ENCODE data around the gene ACER2. TPM values are rescaled to one million over a fixed set of nuclear protein-coding genes. Genes with fewer than 3 reads are reported as not detected.

ACER2 gene
- total RNA-seq, 2 donors from 2014 or later, result 3.5 to 5.5 TPM

DNA sequence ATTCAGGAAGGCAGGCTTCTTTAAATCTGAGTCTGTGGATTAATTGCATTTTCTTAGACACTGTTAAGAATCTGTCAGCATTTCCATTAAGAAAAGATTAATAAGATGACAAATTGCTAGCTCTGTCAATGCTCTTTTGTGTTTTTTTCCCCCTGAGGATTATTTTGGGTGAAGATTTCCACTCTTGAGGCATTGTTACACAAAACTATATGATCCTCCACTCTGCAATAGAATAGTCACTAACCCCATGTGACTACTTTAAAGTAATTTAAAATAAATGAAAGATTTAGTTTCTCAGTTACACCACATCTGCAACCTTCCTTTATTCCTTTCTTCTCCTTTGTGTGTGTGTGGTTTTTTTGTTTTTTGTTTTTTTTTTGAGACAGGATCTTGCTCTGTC, 82.0 kb downstream of the ACER2 start:
- H3K4me3 ChIP-seq, result no peak overlapping the region

DNA sequence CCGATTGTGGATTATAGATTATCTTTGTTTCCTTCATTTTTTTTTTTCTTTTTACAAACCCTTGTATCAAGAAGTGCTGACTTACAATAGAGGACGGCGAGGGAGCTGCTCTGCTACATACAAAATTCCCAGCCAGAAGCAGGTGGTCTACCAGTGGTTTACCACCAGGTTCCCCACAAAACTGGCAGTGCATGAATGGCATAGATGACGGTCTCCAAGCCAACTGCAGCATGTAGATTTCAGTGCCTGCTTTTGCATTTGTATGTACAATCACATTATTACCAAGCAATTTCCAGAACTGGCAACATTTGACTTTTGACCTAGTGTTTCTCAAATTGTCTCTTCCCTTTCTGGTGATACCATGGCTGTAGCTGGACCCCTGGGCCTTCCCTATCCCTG, 84.0 kb downstream of the ACER2 start:
- Histone ChIP-seq H3K9me3 (no peaks in the 10 kb centered on the region), H3K27me3 (no peaks in the 10 kb centered on the region), H3K27ac (peak overlapping the region; percentile 43 to 75), H3K4me3 (peak overlapping the region in 1 of 2 donors; percentile 35), H3K4me1 (peaks cover 0 to 17% of the 10 kb centered on the region in 2 donors), H3K36me3 (no peaks in the 10 kb centered on the region)
- TF ChIP-seq, protein P1, sequence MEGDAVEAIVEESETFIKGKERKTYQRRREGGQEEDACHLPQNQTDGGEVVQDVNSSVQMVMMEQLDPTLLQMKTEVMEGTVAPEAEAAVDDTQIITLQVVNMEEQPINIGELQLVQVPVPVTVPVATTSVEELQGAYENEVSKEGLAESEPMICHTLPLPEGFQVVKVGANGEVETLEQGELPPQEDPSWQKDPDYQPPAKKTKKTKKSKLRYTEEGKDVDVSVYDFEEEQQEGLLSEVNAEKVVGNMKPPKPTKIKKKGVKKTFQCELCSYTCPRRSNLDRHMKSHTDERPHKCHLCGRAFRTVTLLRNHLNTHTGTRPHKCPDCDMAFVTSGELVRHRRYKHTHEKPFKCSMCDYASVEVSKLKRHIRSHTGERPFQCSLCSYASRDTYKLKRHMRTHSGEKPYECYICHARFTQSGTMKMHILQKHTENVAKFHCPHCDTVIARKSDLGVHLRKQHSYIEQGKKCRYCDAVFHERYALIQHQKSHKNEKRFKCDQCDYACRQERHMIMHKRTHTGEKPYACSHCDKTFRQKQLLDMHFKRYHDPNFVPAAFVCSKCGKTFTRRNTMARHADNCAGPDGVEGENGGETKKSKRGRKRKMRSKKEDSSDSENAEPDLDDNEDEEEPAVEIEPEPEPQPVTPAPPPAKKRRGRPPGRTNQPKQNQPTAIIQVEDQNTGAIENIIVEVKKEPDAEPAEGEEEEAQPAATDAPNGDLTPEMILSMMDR (IDR thresholded peaks at IDR 0.05), result no peak
- no peak for DNase-seq (ENCODE audit: low spot score)

More for the DNA sequence above, 82.0 kb downstream of the ACER2 start:
- Histone ChIP-seq H3K36me3 (no peaks in the 10 kb centered on the region), H3K27me3 (no peaks in the 10 kb centered on the region), H3K4me1 (peaks cover 0 to 17% of the 10 kb centered on the region in 2 donors), H3K9me3 (no peaks in the 10 kb centered on the region), H3K27ac (no peak overlapping the region)
- TF ChIP-seq, protein P1 (IDR thresholded peaks at IDR 0.05), result no peak
- no peak for DNase-seq (ENCODE audit: low spot score)

DNA sequence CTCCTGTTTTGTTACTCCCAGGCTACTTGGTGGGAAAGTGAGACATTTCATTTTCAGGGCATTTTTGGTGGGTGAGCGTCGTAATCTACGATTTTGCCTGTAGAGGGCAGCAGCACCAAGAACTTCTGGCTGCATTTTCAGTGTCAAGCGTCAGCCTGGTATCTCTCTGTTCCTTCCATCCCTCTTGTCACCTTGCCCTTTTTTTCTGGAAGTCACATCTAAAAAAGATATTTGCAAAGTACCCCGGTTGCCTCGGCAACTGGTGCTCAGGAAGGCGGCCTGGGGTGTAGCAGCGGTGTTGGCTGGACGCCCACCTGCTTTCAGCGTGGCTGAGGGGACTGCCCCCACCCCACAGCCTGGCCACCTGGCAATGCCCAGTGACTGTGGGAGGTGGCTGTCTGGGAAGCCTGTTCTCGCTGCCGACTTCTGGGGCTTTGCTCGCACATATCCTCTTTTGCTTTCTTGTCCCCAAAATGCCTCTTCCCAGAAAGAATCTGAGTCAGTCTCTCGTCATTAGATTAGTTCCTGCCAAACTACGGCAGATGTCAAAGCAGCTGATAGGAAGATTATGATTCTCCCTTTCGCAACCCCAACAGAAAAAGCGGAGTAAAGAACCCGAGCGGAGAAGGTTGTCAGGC, 84.5 kb downstream of the ACER2 start:
- H3K27me3 ChIP-seq, result no peaks in the 10 kb centered on the region
- TF ChIP-seq, protein P1 (IDR thresholded peaks at IDR 0.05), result peak; percentile 36 to 76
- peaks cover 0 to 17% of the 10 kb centered on the region in 2 donors for H3K4me1 ChIP-seq
- no peaks in the 10 kb centered on the region for H3K36me3 ChIP-seq
- peak; percentile 74 for DNase-seq (ENCODE audit: low spot score)
- H3K27ac ChIP-seq, result peak overlapping the region; percentile 43 to 75
- peak overlapping the region; percentile 1 to 35 for H3K4me3 ChIP-seq
- H3K9me3 ChIP-seq, result no peaks in the 10 kb centered on the region

DNA sequence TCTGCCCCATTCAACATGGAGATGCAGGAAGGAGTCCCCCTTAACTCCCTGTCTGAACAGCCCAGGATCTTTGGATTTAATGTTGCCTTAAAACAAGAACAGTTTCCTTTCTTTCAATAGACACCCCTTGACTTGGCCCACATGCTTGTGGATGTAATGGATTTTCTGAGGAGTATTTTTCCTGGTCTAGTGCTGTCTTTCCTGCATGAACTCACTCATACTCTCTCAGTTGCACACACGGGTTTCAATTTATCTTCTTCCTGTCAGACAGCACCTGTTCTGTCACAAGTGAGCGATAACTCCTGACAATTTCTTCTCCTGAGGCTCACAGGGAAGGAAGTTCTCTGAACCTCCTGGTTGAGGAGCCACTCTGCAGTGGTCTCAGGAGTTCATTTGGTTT, 85.1 kb downstream of the ACER2 start:
- peak overlapping the region; percentile 1 to 35 for H3K4me3 ChIP-seq

DNA sequence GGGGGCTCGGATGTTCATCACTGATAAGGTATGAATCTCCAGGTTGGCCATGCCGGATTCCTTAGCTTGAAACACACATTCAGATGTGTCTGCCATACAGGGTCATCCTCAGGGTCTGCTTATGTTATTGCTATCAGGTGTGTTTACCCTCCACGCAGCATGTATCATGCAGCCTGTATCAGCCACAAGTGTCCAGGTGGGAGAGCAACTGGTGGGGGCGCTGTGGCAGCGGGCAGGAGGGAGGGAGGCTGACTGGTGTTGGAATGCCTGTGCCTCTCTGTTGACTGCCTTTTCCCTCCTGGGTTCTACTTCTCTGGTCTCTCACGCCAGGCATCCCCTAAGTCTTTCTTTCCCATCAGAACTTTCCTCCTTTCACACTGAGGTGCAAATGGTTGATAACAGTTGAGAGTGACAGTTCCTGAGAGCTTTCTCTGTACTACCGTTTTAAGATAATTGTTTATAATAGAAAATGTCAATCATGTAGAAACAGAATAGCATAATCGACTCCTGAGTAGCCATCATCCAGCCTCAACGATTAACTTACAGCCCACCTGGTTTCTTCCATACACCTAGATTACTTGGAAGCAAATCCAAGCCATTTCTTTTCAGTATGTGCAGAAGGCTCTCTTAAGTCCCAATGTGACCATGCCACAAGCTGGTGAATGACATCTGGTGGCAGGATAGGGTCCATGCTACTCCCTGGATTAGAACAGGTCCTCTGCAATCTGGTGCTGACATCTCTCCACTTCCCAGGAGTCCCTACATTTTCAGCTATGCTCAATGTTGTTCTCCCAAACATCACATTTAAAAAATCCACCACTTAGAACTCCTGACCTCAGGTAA, 86.6 kb downstream of the ACER2 start:
- Histone ChIP-seq H3K36me3 (no peaks in the 10 kb centered on the region), H3K27ac (no peak overlapping the region), H3K4me3 (no peak overlapping the region), H3K9me3 (no peaks in the 10 kb centered on the region), H3K27me3 (no peaks in the 10 kb centered on the region), H3K4me1 (peaks cover 0 to 17% of the 10 kb centered on the region in 2 donors)
- TF ChIP-seq, protein P1 (IDR thresholded peaks at IDR 0.05), result no peak
- DNase-seq (ENCODE audit: low spot score), result no peak

More for the DNA sequence above, 85.1 kb downstream of the ACER2 start:
- Histone ChIP-seq H3K27ac (peak overlapping the region; percentile 43 to 75), H3K4me1 (peaks cover 0 to 17% of the 10 kb centered on the region in 2 donors), H3K36me3 (no peaks in the 10 kb centered on the region), H3K27me3 (no peaks in the 10 kb centered on the region), H3K9me3 (no peaks in the 10 kb centered on the region)
- TF ChIP-seq, protein P1 (IDR thresholded peaks at IDR 0.05), result no peak
- no peak for DNase-seq (ENCODE audit: low spot score)
